SJCRH30 (cell line): ENCODE measurements around the gene SCAMP5. TPM values are rescaled to one million over a fixed set of nuclear protein-coding genes. Genes with fewer than 3 reads are reported as not detected.

Source experiments
- DNase-seq, 2 experiments: peaks; one replicate each; pipeline ENCODE4 v3.0.0-alpha.2; 2015 to 2020
- H3K27ac ChIP-seq: fragments of 250-450 bp; sonication (Bioruptor Pico); 2 replicates; pipeline ENCODE4 v1.5.1; 2020; ENCODE audit warnings: mild to moderate bottlenecking, moderate library complexity
- H3K27me3 ChIP-seq: fragments of 250-450 bp; sonication (Bioruptor Pico); 2 replicates; pipeline ENCODE4 v1.5.1; 2020; ENCODE audit warnings: mild to moderate bottlenecking, moderate library complexity
- H3K36me3 ChIP-seq: fragments of 250-450 bp; sonication (Bioruptor Pico); 2 replicates; pipeline ENCODE4 v1.5.1; 2020; ENCODE audit warnings: mild to moderate bottlenecking, moderate library complexity
- H3K4me1 ChIP-seq: fragments of 250-450 bp; sonication (Bioruptor Pico); 2 replicates; pipeline ENCODE4 v1.5.1; 2020; ENCODE audit warnings: mild to moderate bottlenecking, moderate library complexity
- H3K4me3 ChIP-seq: fragments of 250-450 bp; sonication (Bioruptor Pico); 2 replicates; pipeline ENCODE4 v1.5.1; 2020; ENCODE audit warnings: mild to moderate bottlenecking, moderate library complexity
- H3K9me3 ChIP-seq: fragments of 250-450 bp; sonication (Bioruptor Pico); replicated peaks from 2 replicates; pipeline ENCODE4 v1.5.1; 2020; ENCODE audit warnings: mild to moderate bottlenecking, moderate library complexity
- total RNA-seq: library from RNA; depleted of rRNA; stranded (reverse); fragments of >200 nt; shearing (Covaris generic); gene quantifications from 2 replicates; pipeline ENCODE4 v1.2.3, GENCODE V29; 2014

Gene SCAMP5
- total RNA-seq, 1 experiment from 2014 or later: 14.4 TPM

GRCh38 chr15:75054172-75054897 lies 59.0 kb downstream of the SCAMP5 start:
- no peaks in the 10 kb centered on the region for H3K27me3 ChIP-seq
- H3K4me1 ChIP-seq: peaks cover 63% of the 10 kb centered on the region
- no peaks in the 10 kb centered on the region for H3K9me3 ChIP-seq
- no peak overlapping the region for H3K4me3 ChIP-seq
- H3K36me3 ChIP-seq: no peaks in the 10 kb centered on the region
- H3K27ac ChIP-seq: no peak overlapping the region
- peak in 1 of 2 experiments; percentile 35 for DNase-seq

GRCh38 chr15:75056036-75056435 lies 60.7 kb downstream of the SCAMP5 start:
- Histone ChIP-seq H3K4me3 (no peak overlapping the region), H3K27ac (no peak overlapping the region), H3K27me3 (no peaks in the 10 kb centered on the region), H3K4me1 (peaks cover 60% of the 10 kb centered on the region), H3K9me3 (no peaks in the 10 kb centered on the region), H3K36me3 (no peaks in the 10 kb centered on the region)
- DNase-seq: no peak

GRCh38 chr15:75058127-75058905 lies 63.0 kb downstream of the SCAMP5 start:
- no peaks in the 10 kb centered on the region for H3K36me3 ChIP-seq
- H3K4me1 ChIP-seq: peaks cover 56% of the 10 kb centered on the region
- H3K4me3 ChIP-seq: no peak overlapping the region
- no peaks in the 10 kb centered on the region for H3K27me3 ChIP-seq
- peak overlapping the region; percentile 80 for H3K27ac ChIP-seq
- H3K9me3 ChIP-seq: no peaks in the 10 kb centered on the region
- peak; percentile 95 to 96 for DNase-seq

- DNase-seq: no peak
- Histone ChIP-seq H3K4me3 (no peak overlapping the region), H3K9me3 (no peaks in the 10 kb centered on the region), H3K36me3 (no peaks in the 10 kb centered on the region), H3K27me3 (no peaks in the 10 kb centered on the region), H3K27ac (no peak overlapping the region; the same call in 1 of the 2 replicates), H3K4me1 (peaks cover 58% of the 10 kb centered on the region)
Measured at GRCh38 chr15:75059607-75060006, 64.2 kb downstream of the SCAMP5 start.

GRCh38 chr15:75061272-75061671 lies 65.9 kb downstream of the SCAMP5 start:
- 0 out of 2 replicates have a peak overlapping the region, but pooled peaks have one; percentile 18 for H3K27ac ChIP-seq
- no peak overlapping the region for H3K4me3 ChIP-seq
- no peaks in the 10 kb centered on the region for H3K36me3 ChIP-seq
- peaks cover 69% of the 10 kb centered on the region for H3K4me1 ChIP-seq
- no peaks in the 10 kb centered on the region for H3K27me3 ChIP-seq
- DNase-seq: peak in 1 of 2 experiments; percentile 47
- H3K9me3 ChIP-seq: no peaks in the 10 kb centered on the region

GRCh38 chr15:75062706-75063105 lies 67.3 kb downstream of the SCAMP5 start:
- H3K36me3 ChIP-seq: no peaks in the 10 kb centered on the region
- H3K27me3 ChIP-seq: no peaks in the 10 kb centered on the region
- H3K9me3 ChIP-seq: no peaks in the 10 kb centered on the region
- H3K4me1 ChIP-seq: peaks cover 72% of the 10 kb centered on the region
- H3K4me3 ChIP-seq: no peak overlapping the region
- DNase-seq: no peak
- no peak overlapping the region for H3K27ac ChIP-seq

GRCh38 chr15:75063338-75063737 lies 68.0 kb downstream of the SCAMP5 start:
- no peaks in the 10 kb centered on the region for H3K9me3 ChIP-seq
- no peak for DNase-seq
- H3K27me3 ChIP-seq: no peaks in the 10 kb centered on the region
- no peak overlapping the region for H3K4me3 ChIP-seq
- H3K4me1 ChIP-seq: peaks cover 71% of the 10 kb centered on the region
- no peak overlapping the region for H3K27ac ChIP-seq
- H3K36me3 ChIP-seq: no peaks in the 10 kb centered on the region

- Histone ChIP-seq H3K9me3 (no peaks in the 10 kb centered on the region), H3K4me3 (no peak overlapping the region), H3K27ac (no peak overlapping the region), H3K36me3 (no peaks in the 10 kb centered on the region), H3K4me1 (peaks cover 65% of the 10 kb centered on the region), H3K27me3 (no peaks in the 10 kb centered on the region)
- no peak for DNase-seq
Measured at GRCh38 chr15:75063889-75064288, 68.5 kb downstream of the SCAMP5 start.

GRCh38 chr15:75064846-75065245 lies 69.5 kb downstream of the SCAMP5 start:
- Histone ChIP-seq H3K36me3 (no peaks in the 10 kb centered on the region), H3K4me3 (no peak overlapping the region), H3K9me3 (no peaks in the 10 kb centered on the region), H3K4me1 (peaks cover 56% of the 10 kb centered on the region), H3K27ac (peak overlapping the region; percentile 84), H3K27me3 (no peaks in the 10 kb centered on the region)
- DNase-seq: no peak

- DNase-seq: peak; percentile 92
- Histone ChIP-seq H3K4me1 (peaks cover 54% of the 10 kb centered on the region), H3K27me3 (no peaks in the 10 kb centered on the region), H3K36me3 (no peaks in the 10 kb centered on the region), H3K4me3 (no peak overlapping the region), H3K9me3 (no peaks in the 10 kb centered on the region), H3K27ac (peak overlapping the region; percentile 84)
Measured at GRCh38 chr15:75065467-75065850, 70.1 kb downstream of the SCAMP5 start.

GRCh38 chr15:75065851-75066509 lies 70.6 kb downstream of the SCAMP5 start:
- Histone ChIP-seq H3K27ac (peak overlapping the region; percentile 84), H3K36me3 (no peaks in the 10 kb centered on the region), H3K4me3 (no peak overlapping the region), H3K27me3 (no peaks in the 10 kb centered on the region), H3K4me1 (peaks cover 50% of the 10 kb centered on the region), H3K9me3 (no peaks in the 10 kb centered on the region)
- peak; percentile 71 to 86 for DNase-seq

GRCh38 chr15:75067123-75067830 lies 71.9 kb downstream of the SCAMP5 start:
- H3K27ac ChIP-seq: peak overlapping the region; percentile 84

GRCh38 chr15:75068748-75069147 lies 73.4 kb downstream of the SCAMP5 start:
- Histone ChIP-seq H3K27me3 (no peaks in the 10 kb centered on the region), H3K36me3 (no peaks in the 10 kb centered on the region; the same call in 1 of the 2 replicates), H3K9me3 (no peaks in the 10 kb centered on the region)

More at GRCh38 chr15:75067123-75067830, 71.9 kb downstream of the SCAMP5 start:
- peak; percentile 87 to 93 for DNase-seq
- Histone ChIP-seq H3K27me3 (no peaks in the 10 kb centered on the region), H3K9me3 (no peaks in the 10 kb centered on the region), H3K4me1 (peaks cover 43% of the 10 kb centered on the region), H3K4me3 (no peak overlapping the region), H3K36me3 (no peaks in the 10 kb centered on the region; the same call in 1 of the 2 replicates)

GRCh38 chr15:75069301-75069925 lies 74.0 kb downstream of the SCAMP5 start:
- no peak overlapping the region for H3K27ac ChIP-seq
- no peaks in the 10 kb centered on the region for H3K27me3 ChIP-seq
- H3K4me3 ChIP-seq: no peak overlapping the region
- DNase-seq: no peak
- H3K4me1 ChIP-seq: peaks cover 36% of the 10 kb centered on the region
- H3K9me3 ChIP-seq: no peaks in the 10 kb centered on the region
- no peaks in the 10 kb centered on the region; the same call in 1 of the 2 replicates for H3K36me3 ChIP-seq

More at GRCh38 chr15:75068748-75069147, 73.4 kb downstream of the SCAMP5 start:
- Histone ChIP-seq H3K4me3 (no peak overlapping the region), H3K4me1 (peaks cover 43% of the 10 kb centered on the region), H3K27ac (no peak overlapping the region)
- no peak for DNase-seq
